WERI-Rb-1 (cell line): ENCODE data around the gene FUS.

Experiments
- DNase-seq: peaks from one replicate; pipeline ENCODE4 v3.0.0-alpha.2; 2020
- H3K27ac ChIP-seq: fragments of 250-450 bp; sonication (Bioruptor Pico); 2 replicates; pipeline ENCODE4 v1.5.1; 2020; ENCODE audit warnings: mild to moderate bottlenecking, moderate library complexity
- H3K27me3 ChIP-seq: fragments of 250-450 bp; sonication (Bioruptor Pico); 2 replicates; pipeline ENCODE4 v1.5.1; 2021; ENCODE audit warnings: mild to moderate bottlenecking, low read depth, moderate library complexity; ENCODE audit not compliant: insufficient read depth, severe bottlenecking
- H3K36me3 ChIP-seq: fragments of 250-450 bp; sonication (Bioruptor Pico); 2 replicates; pipeline ENCODE4 v1.5.1; 2020; ENCODE audit warnings: mild to moderate bottlenecking, moderate library complexity
- H3K4me3 ChIP-seq: 2 replicates; pipeline ENCODE4 v1.5.1; 2011; ENCODE audit warnings: low read depth, mild to moderate bottlenecking, control low read depth, low read length
- H3K9me3 ChIP-seq: fragments of 250-450 bp; sonication (Bioruptor Pico); 2 replicates; pipeline ENCODE4 v1.5.1; 2021; ENCODE audit warnings: mild to moderate bottlenecking, moderate library complexity; ENCODE audit not compliant: severe bottlenecking
- TF ChIP-seq, protein P1 (sequence below): IDR thresholded peaks from 2 replicates; pipeline ENCODE4 v1.5.1; 2011; ENCODE audit warnings: low read depth, mild to moderate bottlenecking, control low read depth, inconsistent platforms, low read length

The FUS gene

GRCh38 chr16:31183432-31184428 is 3.8 kb downstream of the FUS start:
- Histone ChIP-seq H3K4me3 (no peak overlapping the region), H3K27ac (no peak overlapping the region), H3K27me3 (no peaks in the 10 kb centered on the region), H3K36me3 (peaks cover 86% of the 10 kb centered on the region), H3K9me3 (no peaks in the 10 kb centered on the region)
- no peak for DNase-seq
- TF ChIP-seq, protein P1, sequence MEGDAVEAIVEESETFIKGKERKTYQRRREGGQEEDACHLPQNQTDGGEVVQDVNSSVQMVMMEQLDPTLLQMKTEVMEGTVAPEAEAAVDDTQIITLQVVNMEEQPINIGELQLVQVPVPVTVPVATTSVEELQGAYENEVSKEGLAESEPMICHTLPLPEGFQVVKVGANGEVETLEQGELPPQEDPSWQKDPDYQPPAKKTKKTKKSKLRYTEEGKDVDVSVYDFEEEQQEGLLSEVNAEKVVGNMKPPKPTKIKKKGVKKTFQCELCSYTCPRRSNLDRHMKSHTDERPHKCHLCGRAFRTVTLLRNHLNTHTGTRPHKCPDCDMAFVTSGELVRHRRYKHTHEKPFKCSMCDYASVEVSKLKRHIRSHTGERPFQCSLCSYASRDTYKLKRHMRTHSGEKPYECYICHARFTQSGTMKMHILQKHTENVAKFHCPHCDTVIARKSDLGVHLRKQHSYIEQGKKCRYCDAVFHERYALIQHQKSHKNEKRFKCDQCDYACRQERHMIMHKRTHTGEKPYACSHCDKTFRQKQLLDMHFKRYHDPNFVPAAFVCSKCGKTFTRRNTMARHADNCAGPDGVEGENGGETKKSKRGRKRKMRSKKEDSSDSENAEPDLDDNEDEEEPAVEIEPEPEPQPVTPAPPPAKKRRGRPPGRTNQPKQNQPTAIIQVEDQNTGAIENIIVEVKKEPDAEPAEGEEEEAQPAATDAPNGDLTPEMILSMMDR = no peak

GRCh38 chr16:31184888-31185287 is 4.9 kb downstream of the FUS start:
- Histone ChIP-seq H3K27me3 (no peaks in the 10 kb centered on the region), H3K36me3 (peaks cover 98% of the 10 kb centered on the region), H3K27ac (no peak overlapping the region), H3K4me3 (no peak overlapping the region), H3K9me3 (no peaks in the 10 kb centered on the region)
- DNase-seq = no peak
- TF ChIP-seq, protein P1 = no peak

DNA sequence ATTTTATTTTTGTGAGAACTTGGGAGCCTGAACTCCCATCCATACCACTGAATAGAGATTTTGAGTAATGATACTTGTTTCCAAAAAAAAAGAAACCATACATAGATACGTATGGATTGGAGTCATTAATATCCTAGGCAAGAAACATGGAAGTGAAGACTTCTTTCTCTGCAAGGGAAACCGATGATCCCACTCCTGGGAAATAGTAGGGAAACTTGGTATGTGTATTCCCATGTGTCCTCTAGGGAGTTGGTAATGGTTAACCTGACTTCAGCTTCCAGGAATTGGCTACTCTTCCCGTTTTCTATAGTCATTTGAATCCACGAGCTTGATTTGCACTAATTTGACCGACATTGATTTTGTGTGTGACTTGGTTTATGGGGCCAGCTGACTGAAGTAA is 5.4 kb downstream of the FUS start:
- Histone ChIP-seq H3K36me3 (peaks cover 99% of the 10 kb centered on the region), H3K27ac (no peak overlapping the region), H3K9me3 (no peaks in the 10 kb centered on the region), H3K27me3 (no peaks in the 10 kb centered on the region), H3K4me3 (no peak overlapping the region)
- TF ChIP-seq, protein P1 = no peak
- DNase-seq = no peak

DNA sequence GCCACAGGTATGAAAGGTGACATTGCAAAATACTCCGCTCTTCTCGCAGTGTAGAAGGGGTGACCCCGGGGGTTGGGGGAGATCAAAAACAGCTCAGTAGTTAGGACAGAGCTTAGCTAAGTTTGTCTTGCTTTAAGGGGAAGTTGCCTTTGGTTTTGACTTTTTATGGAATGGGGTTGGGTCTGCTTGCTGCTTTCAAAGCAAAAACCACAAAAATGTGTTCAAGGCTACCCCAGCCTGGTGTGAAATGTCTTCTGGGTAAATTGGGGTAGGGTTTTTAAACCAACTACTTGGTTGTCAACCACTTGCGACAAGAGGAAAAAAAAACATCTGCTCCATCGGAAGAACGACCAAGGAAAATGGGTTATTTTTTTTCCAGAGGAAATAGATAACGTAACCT is 6.2 kb downstream of the FUS start:
- TF ChIP-seq, protein P1 = no peak
- Histone ChIP-seq H3K36me3 (peaks cover 99% of the 10 kb centered on the region), H3K27ac (no peak overlapping the region), H3K4me3 (no peak overlapping the region), H3K27me3 (no peaks in the 10 kb centered on the region), H3K9me3 (no peaks in the 10 kb centered on the region)
- no peak for DNase-seq

DNA sequence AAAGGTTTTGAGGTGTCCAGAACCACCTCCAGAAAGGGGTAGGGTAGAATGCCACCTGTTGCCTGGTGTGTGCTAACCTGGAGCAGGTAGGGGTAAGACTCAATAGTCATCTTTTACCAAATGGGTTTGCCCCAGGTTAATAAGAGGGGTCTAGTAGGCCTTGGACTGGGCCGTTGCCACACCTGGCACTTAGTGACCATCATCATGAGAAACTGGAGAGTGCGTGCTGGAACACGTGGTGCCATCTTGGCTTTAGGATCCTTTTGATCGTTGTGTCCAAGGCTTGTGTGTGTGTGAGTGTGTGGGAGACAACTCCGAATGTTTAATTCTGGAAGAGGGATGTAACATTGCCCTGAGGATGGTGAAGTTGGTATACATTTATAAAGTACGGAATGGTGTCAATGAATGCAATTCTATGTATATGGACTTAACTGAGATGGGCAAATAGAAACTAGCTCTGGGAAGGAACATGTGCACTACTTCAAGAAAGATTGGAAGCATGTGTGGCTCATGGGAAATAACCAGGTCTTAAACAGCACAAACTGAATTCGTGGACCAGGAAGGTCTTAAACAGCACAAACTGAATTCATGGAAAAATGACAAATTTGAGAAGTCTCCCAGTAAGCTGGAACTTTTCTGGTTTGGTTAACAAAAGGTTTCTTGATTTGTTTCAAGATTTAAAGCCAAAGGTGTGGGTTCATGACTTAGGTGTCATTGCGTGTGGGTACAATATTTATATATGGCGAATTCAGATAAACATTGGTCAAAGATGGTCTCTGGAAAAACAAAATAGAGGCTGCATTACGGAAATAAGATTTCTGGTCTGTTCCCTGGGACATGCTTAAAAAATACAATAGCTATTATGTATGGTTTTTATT is 7.2 kb downstream of the FUS start:
- H3K36me3 ChIP-seq = peaks cover 99% of the 10 kb centered on the region
- TF ChIP-seq, protein P1 = no peak
- no peak overlapping the region for H3K4me3 ChIP-seq
- H3K9me3 ChIP-seq = no peaks in the 10 kb centered on the region
- DNase-seq = no peak
- no peak overlapping the region for H3K27ac ChIP-seq
- no peaks in the 10 kb centered on the region for H3K27me3 ChIP-seq
